Activated CD4-positive, CD25-positive, alpha-beta regulatory T cell (primary cell): ENCODE measurements around the gene NEK10.

ENCODE experiments used
- DNase-seq, 4 experiments: peaks; one replicate each; lab custom pipeline; 2025; lab: John Stamatoyannopoulos, UW

The NEK10 gene

GRCh38 chr3:27239951-27240350, 129.2 kb downstream of the NEK10 start:
- DNase-seq = no peak

- DNase-seq = no peak
Measured at GRCh38 chr3:27228805-27229204, 140.4 kb downstream of the NEK10 start.

- no peak for DNase-seq
Measured at GRCh38 chr3:27224197-27224596, 145.0 kb downstream of the NEK10 start.

- no peak for DNase-seq
Measured at GRCh38 chr3:27221264-27221932, 147.8 kb downstream of the NEK10 start.

GRCh38 chr3:27220166-27220565, 149.0 kb downstream of the NEK10 start:
- DNase-seq = no peak

GRCh38 chr3:27219127-27219845, 149.9 kb downstream of the NEK10 start:
- no peak for DNase-seq

GRCh38 chr3:27216955-27217552, 152.1 kb downstream of the NEK10 start:
- no peak for DNase-seq

GRCh38 chr3:27216295-27216855, 152.8 kb downstream of the NEK10 start:
- DNase-seq = no peak

- no peak for DNase-seq
Measured at GRCh38 chr3:27213450-27213849, 155.7 kb downstream of the NEK10 start.

- no peak for DNase-seq
Measured at GRCh38 chr3:27209617-27210264, 159.4 kb downstream of the NEK10 start.

- DNase-seq = no peak
Measured at GRCh38 chr3:27208961-27209616, 160.1 kb downstream of the NEK10 start.

GRCh38 chr3:27202959-27203358, 166.2 kb downstream of the NEK10 start:
- no peak for DNase-seq

GRCh38 chr3:27201492-27201891, 167.7 kb downstream of the NEK10 start:
- no peak for DNase-seq

GRCh38 chr3:27200721-27201489, 168.3 kb downstream of the NEK10 start:
- DNase-seq = no peak

GRCh38 chr3:27194861-27195483, 174.2 kb downstream of the NEK10 start:
- no peak for DNase-seq

- no peak for DNase-seq
Measured at GRCh38 chr3:27193056-27193455, 176.1 kb downstream of the NEK10 start.

GRCh38 chr3:27186013-27186412, 183.2 kb downstream of the NEK10 start:
- no peak for DNase-seq

- DNase-seq = no peak
Measured at GRCh38 chr3:27185231-27185989, 183.8 kb downstream of the NEK10 start.

GRCh38 chr3:27184261-27184660, 184.9 kb downstream of the NEK10 start:
- DNase-seq = no peak

GRCh38 chr3:27176256-27176655, 192.9 kb downstream of the NEK10 start:
- DNase-seq = no peak
